NCI-H187 (cell line): ENCODE measurements around the gene SLC43A1.

Source experiments
- DNase-seq, 2 experiments: peaks; one replicate each; lab custom pipeline; 2025; lab: John Stamatoyannopoulos, UW

The SLC43A1 gene

GRCh38 chr11:57527056-57527631 lies 11.6 kb upstream of the SLC43A1 start:
- DNase-seq, result peak in 1 of 2 experiments; percentile 18

DNA sequence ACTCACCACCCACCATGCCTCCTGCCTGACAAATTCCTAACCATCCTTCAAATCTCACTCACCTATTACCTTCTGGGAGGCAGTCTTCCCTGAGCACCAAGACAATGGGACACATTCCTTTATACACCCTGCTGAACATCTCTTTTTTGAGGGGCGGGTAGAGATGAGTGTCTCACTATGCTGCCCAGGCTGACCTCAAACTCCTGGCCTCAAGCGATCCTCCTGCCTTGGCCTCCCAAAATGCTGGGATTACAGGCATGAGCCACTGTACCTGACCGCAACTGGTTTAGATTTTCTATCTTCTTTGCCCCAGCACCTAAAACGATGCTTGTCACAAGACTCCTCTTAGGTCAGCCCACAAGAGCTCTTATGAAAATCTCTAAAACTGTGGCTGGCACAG lies 7.9 kb upstream of the SLC43A1 start:
- no peak for DNase-seq

GRCh38 chr11:57521116-57521515 lies 5.6 kb upstream of the SLC43A1 start:
- DNase-seq, result no peak

- DNase-seq, result no peak
Measured at GRCh38 chr11:57516061-57516443, 550 bp upstream of the SLC43A1 start.

DNA sequence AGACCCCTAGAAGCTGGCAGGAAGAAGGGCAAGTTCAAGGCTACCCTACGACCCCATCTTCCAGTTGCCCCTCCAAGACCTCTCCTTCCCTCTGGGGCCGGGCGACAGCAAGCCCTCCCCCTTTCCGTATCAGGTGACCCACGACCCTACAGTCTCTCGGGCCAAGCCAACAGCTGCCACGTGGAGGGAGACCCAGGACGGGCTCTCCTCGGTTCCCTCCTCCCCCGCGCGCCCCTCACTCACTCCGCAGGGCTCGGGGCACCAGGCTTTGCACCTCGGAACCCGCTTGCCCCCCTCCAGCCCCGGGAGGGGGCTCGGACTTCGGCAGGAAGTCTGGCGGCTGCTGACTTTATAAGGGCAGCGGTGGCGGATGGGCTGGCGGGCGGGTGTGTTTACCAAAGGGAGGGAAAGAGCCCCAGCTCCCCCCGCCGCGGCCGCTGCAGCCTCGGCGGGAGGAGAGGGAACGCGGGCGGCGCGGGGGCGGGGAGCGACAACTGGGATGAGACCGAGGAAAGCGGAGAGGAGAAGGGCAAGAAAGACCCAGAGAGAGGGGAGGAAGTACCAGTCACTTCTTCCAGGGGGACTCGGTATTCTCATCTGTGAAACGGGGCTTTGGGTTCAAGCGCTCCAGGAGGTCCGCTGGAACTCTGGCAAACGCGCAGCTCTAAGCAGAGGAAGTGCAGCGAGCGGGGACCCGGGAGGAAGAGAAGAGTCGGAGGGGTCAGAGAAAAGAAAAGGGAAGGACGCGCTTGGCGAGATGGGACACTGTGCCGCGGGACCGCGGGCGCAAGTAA lies 767 bp downstream of the SLC43A1 start:
- no peak for DNase-seq

DNA sequence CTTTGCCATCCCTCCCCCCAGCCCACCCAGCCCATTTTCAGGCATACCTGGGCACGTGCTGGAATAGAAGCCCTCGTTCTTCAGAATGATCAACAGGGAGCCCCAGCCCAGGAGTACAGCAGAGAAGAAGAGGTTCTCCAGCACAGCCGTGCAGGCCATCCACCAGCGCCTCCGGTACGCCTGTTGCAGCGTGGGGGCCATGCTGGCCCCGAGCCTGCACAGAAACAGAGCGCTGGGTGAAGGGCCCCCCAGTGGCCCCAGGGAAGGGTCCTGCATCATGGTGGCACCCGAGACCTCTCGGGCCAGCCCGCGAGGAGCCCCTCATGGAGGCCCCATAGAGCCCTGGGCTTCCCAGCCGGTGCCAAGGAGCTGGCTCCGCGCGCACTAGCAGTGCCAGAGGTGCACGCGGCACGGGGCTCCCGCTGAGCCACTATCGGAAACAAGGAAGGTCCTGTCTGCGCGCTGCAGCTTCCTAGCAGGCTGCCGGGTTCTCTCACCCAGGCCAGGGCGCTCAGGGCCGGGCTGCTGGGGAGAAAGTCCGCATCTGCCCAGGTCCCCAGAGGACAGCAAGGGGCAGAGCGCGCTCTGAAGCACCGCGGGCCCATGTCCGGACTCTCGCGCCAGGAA lies 1.5 kb downstream of the SLC43A1 start:
- no peak for DNase-seq

GRCh38 chr11:57513452-57513795 lies 2.1 kb downstream of the SLC43A1 start:
- DNase-seq, result no peak

DNA sequence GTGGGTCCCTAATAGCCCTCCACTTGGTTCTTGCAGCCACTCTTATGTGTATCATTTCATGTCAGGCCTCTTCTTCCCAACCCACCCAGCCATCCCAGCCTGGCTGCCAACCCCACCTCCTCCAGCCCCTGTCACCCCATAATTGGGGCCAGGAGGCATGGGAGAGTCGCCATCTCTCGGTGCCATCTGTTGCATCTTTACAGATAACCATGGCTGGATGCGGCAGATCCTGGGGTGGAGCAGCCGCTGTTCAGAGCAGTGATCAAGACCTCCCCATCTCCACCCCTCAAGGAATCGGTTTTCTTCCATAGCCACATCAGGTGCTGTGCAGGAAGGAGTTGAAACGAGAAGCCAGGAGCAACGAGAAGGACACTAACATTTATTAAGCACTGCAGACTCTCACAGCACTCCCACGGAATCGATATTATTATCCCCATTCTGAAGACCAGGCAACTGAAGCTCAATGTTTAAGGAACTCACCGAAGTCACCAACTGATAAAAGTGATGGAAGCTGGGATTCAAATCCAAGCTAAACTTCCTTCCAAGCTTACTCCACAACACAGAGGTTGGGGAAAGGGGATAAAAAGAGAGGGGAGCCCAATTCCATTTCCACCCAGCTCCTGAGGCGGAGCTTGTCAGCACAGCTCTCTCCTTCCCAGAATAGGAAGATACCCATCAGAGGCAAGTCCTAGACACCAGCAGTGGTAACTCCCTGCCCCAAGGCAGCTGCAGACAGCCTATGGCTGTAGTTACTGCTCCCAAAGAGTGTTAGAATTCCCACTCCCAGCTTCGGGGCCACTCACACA lies 2.7 kb downstream of the SLC43A1 start:
- DNase-seq, result no peak

GRCh38 chr11:57511741-57512430 lies 3.6 kb downstream of the SLC43A1 start:
- no peak for DNase-seq

DNA sequence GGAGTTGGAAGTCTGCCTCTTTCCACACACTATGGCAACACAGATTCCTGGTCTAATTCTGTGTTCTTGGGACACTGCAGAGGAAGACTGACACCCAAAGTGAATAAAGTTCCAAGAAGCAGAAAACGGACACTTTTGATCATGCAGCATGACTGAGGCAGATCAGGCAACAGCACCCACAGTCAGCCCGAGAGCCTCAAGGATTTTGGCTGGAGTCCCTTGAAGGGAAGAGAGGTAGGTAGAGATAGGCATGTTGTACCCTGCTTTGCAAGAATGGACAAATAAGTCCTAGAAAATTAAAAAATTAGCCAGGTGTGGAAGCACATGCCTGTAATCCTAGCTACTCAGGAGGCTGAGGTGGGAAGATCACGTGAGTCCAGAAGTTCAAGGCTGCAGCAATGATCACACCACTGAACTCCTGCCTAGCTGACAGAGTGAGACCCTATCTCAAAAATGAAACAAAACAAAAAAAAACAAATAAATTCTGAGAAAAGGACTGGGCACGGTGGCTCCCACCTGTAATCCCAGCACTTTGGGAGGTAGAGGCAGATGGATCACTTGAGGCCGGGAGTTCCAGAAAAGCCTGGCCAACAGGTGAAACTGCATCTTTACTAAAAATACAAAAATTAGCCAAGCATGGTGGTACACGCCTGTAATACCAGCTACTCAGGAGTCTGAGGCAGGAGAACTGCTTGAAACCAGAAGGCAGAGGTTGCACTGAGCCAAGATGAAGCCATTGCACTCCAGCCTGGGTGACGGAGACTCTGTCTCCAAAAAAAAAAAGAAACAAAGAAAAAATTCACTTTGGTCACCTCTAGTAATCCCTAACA lies 6.9 kb downstream of the SLC43A1 start:
- no peak for DNase-seq

DNA sequence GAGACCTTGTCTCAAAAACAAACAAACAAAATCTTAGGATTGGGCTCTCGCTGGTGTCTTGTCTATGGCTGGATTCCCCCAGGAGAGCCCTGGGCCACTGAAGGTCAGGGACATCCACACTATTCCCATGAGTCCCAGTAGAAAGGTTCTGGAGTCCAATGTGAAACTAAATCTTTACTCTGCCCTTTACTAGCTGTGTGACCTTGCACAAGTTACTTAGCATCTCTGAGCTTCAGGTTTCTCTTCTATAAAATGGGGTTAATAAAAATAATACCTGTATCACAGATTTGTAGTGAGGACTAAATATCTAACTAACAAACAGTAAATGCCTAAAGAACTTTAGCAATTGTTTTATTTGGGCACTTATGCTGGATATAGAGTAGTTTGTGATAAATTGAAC lies 9.0 kb downstream of the SLC43A1 start:
- DNase-seq, result no peak

GRCh38 chr11:57504511-57504910 lies 11.0 kb downstream of the SLC43A1 start:
- DNase-seq, result no peak

GRCh38 chr11:57502870-57503269 lies 12.6 kb downstream of the SLC43A1 start:
- DNase-seq, result no peak

DNA sequence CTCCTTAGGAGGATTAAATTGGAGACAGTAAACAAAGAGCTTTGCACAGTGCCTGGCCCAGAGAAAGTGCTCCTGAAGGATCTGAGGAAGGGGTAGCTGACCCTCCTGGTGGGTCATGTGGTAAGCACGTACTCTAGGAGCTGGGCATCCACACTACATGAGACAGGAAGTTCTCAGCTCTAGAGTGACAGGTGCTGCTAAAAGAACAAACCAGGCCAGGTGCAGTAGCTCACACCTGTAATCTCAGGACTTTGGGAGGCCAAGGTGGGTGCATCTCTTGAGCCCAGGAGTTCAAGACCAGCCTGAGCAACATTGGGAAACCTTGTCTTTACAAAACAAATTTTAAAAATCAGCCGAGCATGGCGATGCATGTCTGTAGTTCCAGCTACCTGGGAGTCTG lies 13.1 kb downstream of the SLC43A1 start:
- DNase-seq, result no peak

DNA sequence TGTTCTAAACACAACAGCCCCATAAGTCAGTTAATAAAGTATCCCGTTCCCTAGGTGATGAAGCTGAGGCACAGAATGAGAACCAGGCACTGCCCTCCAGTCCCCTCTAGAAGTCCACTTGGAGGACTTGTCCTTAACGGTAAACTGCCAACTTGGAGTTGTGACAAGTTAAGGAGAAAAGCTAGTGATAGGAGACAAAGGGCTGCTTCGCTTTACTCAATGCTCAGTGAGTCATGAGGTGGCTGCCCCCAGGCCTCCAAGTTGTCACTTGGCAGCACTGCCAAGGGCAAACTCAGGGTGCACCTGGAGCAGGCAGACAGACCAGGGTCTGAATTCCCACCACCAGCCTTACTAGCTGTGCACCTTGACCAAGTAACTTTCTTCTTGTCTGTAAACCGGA lies 13.5 kb downstream of the SLC43A1 start:
- no peak for DNase-seq

DNA sequence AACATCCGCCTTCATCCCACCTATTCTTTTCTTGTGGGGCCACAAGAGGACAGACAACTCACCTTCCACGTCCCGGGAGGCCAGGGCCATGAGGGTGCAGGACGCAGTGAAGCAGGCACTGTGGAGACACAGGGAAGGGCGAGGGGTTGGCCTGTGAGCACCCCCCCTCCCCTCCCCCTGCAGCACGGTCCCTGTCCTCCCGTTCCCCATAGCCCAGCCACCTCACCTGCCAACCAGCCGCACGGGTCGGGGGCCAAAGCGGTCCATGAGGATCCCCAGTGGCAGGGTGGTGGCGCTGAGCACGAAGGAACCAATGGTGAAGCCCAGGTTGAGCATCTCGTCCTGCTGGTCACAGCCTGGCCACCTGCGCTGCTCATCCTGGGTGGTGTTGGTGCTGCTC lies 14.6 kb downstream of the SLC43A1 start:
- DNase-seq, result no peak

GRCh38 chr11:57500515-57500914 lies 15.0 kb downstream of the SLC43A1 start:
- DNase-seq, result no peak

GRCh38 chr11:57499983-57500461 lies 15.5 kb downstream of the SLC43A1 start:
- no peak for DNase-seq

DNA sequence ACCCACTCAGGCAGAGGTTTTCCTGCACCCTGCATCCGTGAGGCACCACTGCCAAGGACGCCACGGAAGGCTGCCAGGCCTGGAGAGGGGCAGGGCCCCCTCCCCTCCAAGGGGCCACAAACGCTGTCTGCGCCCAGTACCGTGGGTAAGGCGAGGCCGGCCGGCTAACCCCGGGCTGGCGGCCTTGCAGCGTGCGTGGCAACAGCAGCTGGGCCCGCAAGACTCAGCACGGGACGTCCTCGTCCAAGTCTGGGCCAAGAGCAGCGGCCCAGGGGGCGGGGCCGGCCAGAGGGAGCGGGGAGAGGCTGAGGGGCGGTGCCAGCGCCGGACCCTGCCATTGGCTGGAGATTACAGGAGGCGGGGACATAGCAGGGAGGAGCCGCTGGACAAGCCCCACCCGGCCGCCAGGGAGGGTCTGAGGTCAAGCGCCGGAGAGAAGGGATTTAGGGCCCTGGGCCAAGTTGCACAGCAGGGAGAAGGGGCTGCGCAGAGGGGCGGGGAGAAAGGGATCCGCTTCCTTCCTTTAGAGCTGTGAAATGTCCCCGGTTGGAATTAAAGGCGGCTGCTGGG lies 16.0 kb downstream of the SLC43A1 start:
- DNase-seq, result peak in 1 of 2 experiments; percentile 30

- no peak for DNase-seq
Measured at GRCh38 chr11:57498540-57498939, 17.0 kb downstream of the SLC43A1 start.
